ENCODE results near the gene SNRPD3.

The SNRPD3 gene

GRCh38 chr22:24555165-24556039, at the start of gene SNRPD3:
SNRPD3 (plus strand) TSS chr22:24555999; CDS start chr22:24557675, 1,676 bp downstream.
- no peak for TF ChIP-seq CTCF (IDR thresholded peaks at IDR 0.05; ENCODE audit: extremely low read depth, insufficient read depth, missing control alignments)
- peak; percentile 99 for DNase-seq (ENCODE audit: low spot score)
- in situ Hi-C loops (cut with MboI; ENCODE audit: low pct_unique_long_range_greater_than_20kb, low sequenced_read_pairs, unreplicated experiment): no loop called here

- TF ChIP-seq CTCF (IDR thresholded peaks at IDR 0.05; ENCODE audit: extremely low read depth, insufficient read depth, missing control alignments): no peak
- DNase-seq (ENCODE audit: low spot score): no peak
- in situ Hi-C loops (cut with MboI; ENCODE audit: low pct_unique_long_range_greater_than_20kb, low sequenced_read_pairs, unreplicated experiment): loop anchor here (10.0 kb wide), 1 partner anchor 82 kb away; the partner anchor contains the start of gene ADORA2A
Measured at GRCh38 chr22:24506802-24507438, 48.9 kb upstream of the SNRPD3 start.

GRCh38 chr22:24507716-24508115, 48.1 kb upstream of the SNRPD3 start:
- in situ Hi-C loops (cut with MboI; ENCODE audit: low pct_unique_long_range_greater_than_20kb, low sequenced_read_pairs, unreplicated experiment): loop anchor here (10.0 kb wide), 1 partner anchor 83 kb away; the partner anchor contains the start of gene ADORA2A
- no peak for DNase-seq (ENCODE audit: low spot score)
- TF ChIP-seq CTCF (IDR thresholded peaks at IDR 0.05; ENCODE audit: extremely low read depth, insufficient read depth, missing control alignments): peak; percentile 18

- no peak for TF ChIP-seq CTCF (IDR thresholded peaks at IDR 0.05; ENCODE audit: extremely low read depth, insufficient read depth, missing control alignments)
- no peak for DNase-seq (ENCODE audit: low spot score)
- in situ Hi-C loops (cut with MboI; ENCODE audit: low pct_unique_long_range_greater_than_20kb, low sequenced_read_pairs, unreplicated experiment): no loop called here
Measured at GRCh38 chr22:24510637-24511625, 44.9 kb upstream of the SNRPD3 start.

- TF ChIP-seq CTCF (IDR thresholded peaks at IDR 0.05; ENCODE audit: extremely low read depth, insufficient read depth, missing control alignments): no peak
- no peak for DNase-seq (ENCODE audit: low spot score)
- in situ Hi-C loops (cut with MboI; ENCODE audit: low pct_unique_long_range_greater_than_20kb, low sequenced_read_pairs, unreplicated experiment): no loop called here
Measured at GRCh38 chr22:24512043-24512442, 43.8 kb upstream of the SNRPD3 start.

Data from GM13977 (cell line).